WTC11 (cell line): ENCODE data around the gene CYLC2.

Experiments used
- AFF4 ChIP-seq: sonication (generic); formaldehyde crosslinking; IDR thresholded peaks from 2 replicates; pipeline ENCODE4 v1.8.1; 2023; ENCODE audit warnings: mild to moderate bottlenecking, missing genetic modification reagents, borderline replicate concordance
- ATF3 ChIP-seq: sonication (generic); formaldehyde crosslinking; conservative IDR thresholded peaks from 2 replicates; pipeline ENCODE4 v1.8.1; 2022; ENCODE audit warnings: mild to moderate bottlenecking, missing genetic modification reagents
- E2F4 ChIP-seq: sonication (generic); formaldehyde crosslinking; IDR thresholded peaks from 2 replicates; pipeline ENCODE4 v1.8.1; 2022; ENCODE audit warnings: low read depth, mild to moderate bottlenecking, moderate library complexity, missing genetic modification reagents, borderline replicate concordance
- NFYB ChIP-seq: sonication (generic); formaldehyde crosslinking; conservative IDR thresholded peaks from 2 replicates; pipeline ENCODE4 v1.8.0; 2022; ENCODE audit warnings: low read depth, missing genetic modification reagents
- NR1H2 ChIP-seq: sonication (generic); formaldehyde crosslinking; IDR thresholded peaks from 2 replicates; pipeline ENCODE4 v1.9.0; 2021; ENCODE audit warnings: mild to moderate bottlenecking, moderate library complexity, missing genetic modification reagents
- NR3C1 ChIP-seq: sonication (generic); formaldehyde crosslinking; conservative IDR thresholded peaks from 2 replicates; pipeline ENCODE4 v1.8.1; 2023; ENCODE audit warnings: low read depth, mild to moderate bottlenecking, missing genetic modification reagents
- TP53 ChIP-seq: sonication (generic); formaldehyde crosslinking; IDR thresholded peaks from 2 replicates; pipeline ENCODE4 v1.8.1; 2023; ENCODE audit warnings: mild to moderate bottlenecking, missing genetic modification reagents
- ZNF138 ChIP-seq: sonication (generic); formaldehyde crosslinking; conservative IDR thresholded peaks from 2 replicates; pipeline ENCODE4 v1.8.1; 2022; ENCODE audit warnings: mild to moderate bottlenecking, moderate library complexity, missing genetic modification reagents
- ZNF232 ChIP-seq: sonication (generic); formaldehyde crosslinking; IDR thresholded peaks from 2 replicates; pipeline ENCODE4 v1.8.0; 2022; ENCODE audit warnings: mild to moderate bottlenecking, missing genetic modification reagents
- TF ChIP-seq, protein P1 (sequence below): fragments of 200-600 bp; IDR thresholded peaks from 2 replicates; pipeline ENCODE4 v1.8.0; 2022; ENCODE audit warnings: antibody characterized with exemption
- TF ChIP-seq, protein P2 (sequence below): sonication (generic); formaldehyde crosslinking; IDR thresholded peaks from 2 replicates; pipeline ENCODE4 v1.8.0; 2022; ENCODE audit warnings: mild to moderate bottlenecking, missing genetic modification reagents

DNA sequence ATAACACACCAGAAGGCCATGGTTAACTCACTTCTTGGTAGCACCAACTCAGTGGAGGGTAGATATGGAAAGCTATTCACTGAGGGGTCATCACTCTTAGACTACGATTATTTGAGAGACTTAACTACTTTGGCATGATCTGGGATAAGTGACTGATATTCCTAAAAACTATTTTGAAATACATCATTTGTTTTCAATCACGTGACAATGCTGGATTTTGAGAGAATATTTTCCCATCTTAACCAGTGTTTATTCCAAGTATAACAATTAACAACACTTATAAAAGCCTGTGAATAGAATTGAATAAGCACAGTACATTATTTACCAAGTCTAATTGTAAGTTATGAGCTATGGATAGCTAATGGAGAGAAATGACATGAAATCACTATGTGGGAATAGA lies 22.4 kb upstream of the CYLC2 start:
- TF ChIP-seq E2F4 (CRISPR knock-in tag) (no peak), ATF3 (no peak), AFF4 (CRISPR knock-in tag) (no peak), NR1H2 (no peak), TP53 (CRISPR knock-in tag) (no peak), NFYB (CRISPR knock-in tag) (no peak), NR3C1 (CRISPR knock-in tag) (no peak), ZNF138 (CRISPR knock-in tag) (no peak), ZNF232 (CRISPR knock-in tag) (no peak)
- TF ChIP-seq, protein P1, sequence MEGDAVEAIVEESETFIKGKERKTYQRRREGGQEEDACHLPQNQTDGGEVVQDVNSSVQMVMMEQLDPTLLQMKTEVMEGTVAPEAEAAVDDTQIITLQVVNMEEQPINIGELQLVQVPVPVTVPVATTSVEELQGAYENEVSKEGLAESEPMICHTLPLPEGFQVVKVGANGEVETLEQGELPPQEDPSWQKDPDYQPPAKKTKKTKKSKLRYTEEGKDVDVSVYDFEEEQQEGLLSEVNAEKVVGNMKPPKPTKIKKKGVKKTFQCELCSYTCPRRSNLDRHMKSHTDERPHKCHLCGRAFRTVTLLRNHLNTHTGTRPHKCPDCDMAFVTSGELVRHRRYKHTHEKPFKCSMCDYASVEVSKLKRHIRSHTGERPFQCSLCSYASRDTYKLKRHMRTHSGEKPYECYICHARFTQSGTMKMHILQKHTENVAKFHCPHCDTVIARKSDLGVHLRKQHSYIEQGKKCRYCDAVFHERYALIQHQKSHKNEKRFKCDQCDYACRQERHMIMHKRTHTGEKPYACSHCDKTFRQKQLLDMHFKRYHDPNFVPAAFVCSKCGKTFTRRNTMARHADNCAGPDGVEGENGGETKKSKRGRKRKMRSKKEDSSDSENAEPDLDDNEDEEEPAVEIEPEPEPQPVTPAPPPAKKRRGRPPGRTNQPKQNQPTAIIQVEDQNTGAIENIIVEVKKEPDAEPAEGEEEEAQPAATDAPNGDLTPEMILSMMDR = no peak
- TF ChIP-seq, protein P2, sequence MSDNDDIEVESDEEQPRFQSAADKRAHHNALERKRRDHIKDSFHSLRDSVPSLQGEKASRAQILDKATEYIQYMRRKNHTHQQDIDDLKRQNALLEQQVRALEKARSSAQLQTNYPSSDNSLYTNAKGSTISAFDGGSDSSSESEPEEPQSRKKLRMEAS (CRISPR knock-in tag) = no peak
